Stimulated activated CD4-positive, alpha-beta T cell treated with anti-CD3 and anti-CD28 coated beads, Interleukin-4, amount 100 ng/mL, for 24 hours (primary cell): ENCODE data around the gene SLC10A2.

Experiments
- DNase-seq: peaks from one replicate; pipeline ENCODE4 v3.0.0-alpha.2; 2020

The SLC10A2 gene

GRCh38 chr13:103044056-103044455 is 22.2 kb downstream of the SLC10A2 start:
- no peak for DNase-seq

GRCh38 chr13:103040006-103040405 is 26.2 kb downstream of the SLC10A2 start:
- no peak for DNase-seq

- DNase-seq, result no peak
Measured at GRCh38 chr13:103039183-103039582, 27.0 kb downstream of the SLC10A2 start.

- no peak for DNase-seq
Measured at GRCh38 chr13:103036268-103036667, 29.9 kb downstream of the SLC10A2 start.

GRCh38 chr13:103033999-103034398 is 32.2 kb downstream of the SLC10A2 start:
- no peak for DNase-seq

- DNase-seq, result no peak
Measured at GRCh38 chr13:103031332-103031873, 34.8 kb downstream of the SLC10A2 start.

GRCh38 chr13:103030776-103031175 is 35.4 kb downstream of the SLC10A2 start:
- no peak for DNase-seq

GRCh38 chr13:103029798-103030197 is 36.4 kb downstream of the SLC10A2 start:
- no peak for DNase-seq

GRCh38 chr13:103022336-103022735 is 43.9 kb downstream of the SLC10A2 start:
- DNase-seq, result no peak

- no peak for DNase-seq
Measured at GRCh38 chr13:103018556-103018955, 47.7 kb downstream of the SLC10A2 start.

- DNase-seq, result no peak
Measured at GRCh38 chr13:103012646-103013045, 53.6 kb downstream of the SLC10A2 start.

GRCh38 chr13:103009051-103009840 is 57.0 kb downstream of the SLC10A2 start:
- no peak for DNase-seq

GRCh38 chr13:103007427-103007762 is 58.8 kb downstream of the SLC10A2 start:
- no peak for DNase-seq

GRCh38 chr13:103006641-103007426 is 59.4 kb downstream of the SLC10A2 start:
- no peak for DNase-seq

- no peak for DNase-seq
Measured at GRCh38 chr13:103004661-103005345, 61.4 kb downstream of the SLC10A2 start.

- no peak for DNase-seq
Measured at GRCh38 chr13:103003631-103004030, 62.6 kb downstream of the SLC10A2 start.

GRCh38 chr13:103002279-103002678 is 63.9 kb downstream of the SLC10A2 start:
- no peak for DNase-seq

- DNase-seq, result no peak
Measured at GRCh38 chr13:103000157-103000556, 66.1 kb downstream of the SLC10A2 start.

GRCh38 chr13:102999499-102999898 is 66.7 kb downstream of the SLC10A2 start:
- no peak for DNase-seq
